Measurements from ENCODE around the gene BOC.
"Not testable (repeated sequence)": the region's sequence is repeated elsewhere in the genome, so short reads cannot be mapped to it uniquely, and the experiment has no call there.

BOC gene, protein sequence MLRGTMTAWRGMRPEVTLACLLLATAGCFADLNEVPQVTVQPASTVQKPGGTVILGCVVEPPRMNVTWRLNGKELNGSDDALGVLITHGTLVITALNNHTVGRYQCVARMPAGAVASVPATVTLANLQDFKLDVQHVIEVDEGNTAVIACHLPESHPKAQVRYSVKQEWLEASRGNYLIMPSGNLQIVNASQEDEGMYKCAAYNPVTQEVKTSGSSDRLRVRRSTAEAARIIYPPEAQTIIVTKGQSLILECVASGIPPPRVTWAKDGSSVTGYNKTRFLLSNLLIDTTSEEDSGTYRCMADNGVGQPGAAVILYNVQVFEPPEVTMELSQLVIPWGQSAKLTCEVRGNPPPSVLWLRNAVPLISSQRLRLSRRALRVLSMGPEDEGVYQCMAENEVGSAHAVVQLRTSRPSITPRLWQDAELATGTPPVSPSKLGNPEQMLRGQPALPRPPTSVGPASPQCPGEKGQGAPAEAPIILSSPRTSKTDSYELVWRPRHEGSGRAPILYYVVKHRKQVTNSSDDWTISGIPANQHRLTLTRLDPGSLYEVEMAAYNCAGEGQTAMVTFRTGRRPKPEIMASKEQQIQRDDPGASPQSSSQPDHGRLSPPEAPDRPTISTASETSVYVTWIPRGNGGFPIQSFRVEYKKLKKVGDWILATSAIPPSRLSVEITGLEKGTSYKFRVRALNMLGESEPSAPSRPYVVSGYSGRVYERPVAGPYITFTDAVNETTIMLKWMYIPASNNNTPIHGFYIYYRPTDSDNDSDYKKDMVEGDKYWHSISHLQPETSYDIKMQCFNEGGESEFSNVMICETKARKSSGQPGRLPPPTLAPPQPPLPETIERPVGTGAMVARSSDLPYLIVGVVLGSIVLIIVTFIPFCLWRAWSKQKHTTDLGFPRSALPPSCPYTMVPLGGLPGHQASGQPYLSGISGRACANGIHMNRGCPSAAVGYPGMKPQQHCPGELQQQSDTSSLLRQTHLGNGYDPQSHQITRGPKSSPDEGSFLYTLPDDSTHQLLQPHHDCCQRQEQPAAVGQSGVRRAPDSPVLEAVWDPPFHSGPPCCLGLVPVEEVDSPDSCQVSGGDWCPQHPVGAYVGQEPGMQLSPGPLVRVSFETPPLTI

DNA sequence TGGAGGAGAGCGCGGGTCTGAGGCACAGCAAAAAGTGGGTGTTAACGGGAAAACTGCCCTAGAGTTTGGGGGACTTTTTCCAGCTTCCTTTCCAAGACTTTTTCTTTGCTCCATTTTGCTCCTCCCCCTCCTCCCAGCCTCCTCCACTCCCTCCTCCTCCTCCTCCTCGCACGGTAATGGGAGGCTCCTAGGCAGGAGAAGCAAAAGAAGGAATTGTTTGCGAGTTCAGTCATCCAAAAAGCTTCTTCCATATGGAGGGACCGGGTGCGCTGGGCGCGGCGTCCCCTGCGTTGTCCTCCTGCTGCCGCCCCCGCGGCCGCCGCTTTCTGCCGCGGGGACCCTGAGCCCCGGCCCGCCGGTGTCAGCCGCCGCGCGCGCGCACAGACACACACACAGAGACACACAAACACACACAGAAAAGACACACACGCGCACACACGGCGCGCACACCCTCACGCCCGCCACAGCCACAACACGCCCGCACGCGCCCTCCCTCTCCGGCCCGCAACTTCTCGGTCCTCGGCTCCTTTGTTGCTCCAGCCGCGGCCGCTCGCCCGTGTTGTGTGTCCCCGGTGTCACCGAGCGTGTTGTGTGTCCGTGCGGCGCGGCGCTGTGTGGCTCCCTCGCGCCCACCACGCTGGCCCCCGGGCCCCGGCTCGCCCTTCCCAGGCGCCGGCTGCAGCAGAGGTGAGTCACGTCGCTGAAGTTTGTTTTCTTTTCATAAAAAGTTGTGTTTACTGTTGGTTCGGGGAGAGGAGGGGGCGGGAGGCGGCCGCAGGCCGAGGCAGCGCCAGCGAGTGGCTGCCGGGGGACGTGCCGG is at the start of gene BOC:
TSS of gene BOC (plus strand) at position 228 of the 820 bp plus-strand sequence. CDS start 38,246 bp downstream, outside the sequence.
- H3K27me3 Mint-ChIP-seq = peaks cover 89% of the 10 kb centered on the region
- peak within 1 kb of the TSS; percentile 75 for H3K4me3 Mint-ChIP-seq
- H3K4me1 Mint-ChIP-seq (ENCODE audit: low read depth) = peaks cover 14% of the 10 kb centered on the region
- no peak within 1 kb of the TSS for H3K27ac Mint-ChIP-seq
- DNase-seq = no peak
- no peaks in the 10 kb centered on the region for H3K9me3 Mint-ChIP-seq
- no peaks in the 10 kb centered on the region for H3K36me3 Mint-ChIP-seq (ENCODE audit: low read depth)

DNA sequence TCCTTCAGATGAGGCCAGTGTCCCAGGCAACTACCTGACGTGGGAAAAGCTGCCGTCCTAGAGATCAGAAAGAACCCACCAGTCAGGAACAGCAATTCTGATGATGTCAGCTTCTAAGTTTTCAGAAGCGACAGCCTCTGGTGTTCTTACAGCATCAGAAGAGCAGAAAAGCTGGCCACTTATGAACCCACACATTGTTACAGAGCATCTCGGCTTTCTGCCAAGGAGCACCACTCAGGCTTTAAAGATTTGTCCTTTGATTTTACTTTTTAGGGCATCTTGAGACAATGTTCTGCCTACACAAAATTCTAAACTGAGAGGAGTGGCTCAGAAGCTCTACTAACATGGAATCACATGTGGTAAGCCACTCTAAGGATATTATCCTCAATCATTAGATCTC is 49.7 kb upstream of the BOC start:
- H3K27ac Mint-ChIP-seq = no peak overlapping the region
- H3K4me3 Mint-ChIP-seq = no peak overlapping the region
- H3K4me1 Mint-ChIP-seq (ENCODE audit: low read depth) = no peaks in the 10 kb centered on the region
- DNase-seq = no peak
- H3K36me3 Mint-ChIP-seq (ENCODE audit: low read depth) = no peaks in the 10 kb centered on the region
- no peaks in the 10 kb centered on the region for H3K27me3 Mint-ChIP-seq
- no peaks in the 10 kb centered on the region for H3K9me3 Mint-ChIP-seq

DNA sequence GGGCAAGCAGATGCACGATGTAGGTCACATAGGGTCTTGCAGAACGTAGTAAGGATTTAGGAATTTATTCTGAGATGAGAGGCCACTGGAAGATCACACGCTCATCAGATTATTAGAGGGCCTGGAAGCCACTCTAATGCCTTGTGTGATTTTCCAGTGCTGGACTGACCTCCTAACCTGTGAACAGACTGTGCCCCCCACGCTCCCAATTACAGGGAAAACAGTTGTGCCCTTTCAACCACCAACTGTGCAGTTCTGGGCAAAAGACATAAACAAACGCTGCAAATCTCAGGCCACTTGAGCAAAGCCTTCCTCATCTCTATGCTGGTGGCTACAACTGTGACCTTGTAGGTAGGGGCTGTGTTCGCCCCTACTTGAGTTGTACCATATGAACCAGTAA is 48.2 kb upstream of the BOC start:
- no peaks in the 10 kb centered on the region for H3K4me1 Mint-ChIP-seq (ENCODE audit: low read depth)

DNA sequence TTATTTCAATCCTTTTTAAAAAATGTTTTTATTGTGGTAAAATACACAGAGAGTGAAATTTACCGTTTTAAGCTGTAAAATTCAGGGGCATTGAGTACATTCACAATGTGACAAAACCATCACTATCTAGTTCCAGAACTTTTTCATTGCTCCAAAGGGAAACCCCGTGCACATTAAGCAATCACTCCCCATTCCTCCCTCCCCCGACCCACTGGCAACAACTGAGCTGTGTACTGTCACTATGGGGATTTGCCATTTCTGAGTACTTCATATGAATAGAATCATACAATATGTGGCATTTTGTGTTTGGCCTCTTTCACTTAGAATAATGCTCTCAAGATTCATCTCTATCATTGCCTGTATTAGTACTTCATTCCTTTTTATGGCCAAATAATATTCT is 45.5 kb upstream of the BOC start:
- H3K27ac Mint-ChIP-seq = no peak overlapping the region
- no peak overlapping the region for H3K4me3 Mint-ChIP-seq
- no peaks in the 10 kb centered on the region for H3K27me3 Mint-ChIP-seq
- H3K9me3 Mint-ChIP-seq = no peaks in the 10 kb centered on the region
- H3K36me3 Mint-ChIP-seq (ENCODE audit: low read depth) = no peaks in the 10 kb centered on the region
- no peak for DNase-seq
- peaks cover 4% of the 10 kb centered on the region for H3K4me1 Mint-ChIP-seq (ENCODE audit: low read depth)

More for the DNA sequence above, 48.2 kb upstream of the BOC start:
- Mint-ChIP-seq H3K27me3 (no peaks in the 10 kb centered on the region), H3K36me3 (ENCODE audit: low read depth) (no peaks in the 10 kb centered on the region), H3K27ac (no peak overlapping the region), H3K4me3 (no peak overlapping the region), H3K9me3 (no peaks in the 10 kb centered on the region)
- no peak for DNase-seq

DNA sequence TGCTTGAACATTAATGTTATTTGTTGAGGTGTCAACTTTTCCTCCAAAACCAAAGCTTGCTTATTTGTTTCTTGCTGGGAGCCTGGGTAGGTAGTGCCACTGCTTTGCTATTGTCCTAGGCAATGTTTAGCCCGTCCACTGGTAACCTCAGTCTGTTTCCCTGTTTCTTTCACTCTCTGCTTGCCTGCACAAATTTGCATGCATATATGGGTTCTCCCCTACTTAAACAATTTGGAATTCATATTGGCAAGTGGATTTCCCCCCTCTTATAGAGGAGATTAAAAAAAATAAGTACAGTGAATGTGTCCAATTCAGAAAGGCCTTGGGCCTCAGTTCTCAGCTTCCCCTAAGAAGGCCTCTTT is 45.0 kb upstream of the BOC start:
- Mint-ChIP-seq H3K4me3 (no peak overlapping the region), H3K4me1 (ENCODE audit: low read depth) (peaks cover 4% of the 10 kb centered on the region), H3K36me3 (ENCODE audit: low read depth) (no peaks in the 10 kb centered on the region), H3K27ac (no peak overlapping the region), H3K9me3 (no peaks in the 10 kb centered on the region), H3K27me3 (no peaks in the 10 kb centered on the region)
- no peak for DNase-seq

DNA sequence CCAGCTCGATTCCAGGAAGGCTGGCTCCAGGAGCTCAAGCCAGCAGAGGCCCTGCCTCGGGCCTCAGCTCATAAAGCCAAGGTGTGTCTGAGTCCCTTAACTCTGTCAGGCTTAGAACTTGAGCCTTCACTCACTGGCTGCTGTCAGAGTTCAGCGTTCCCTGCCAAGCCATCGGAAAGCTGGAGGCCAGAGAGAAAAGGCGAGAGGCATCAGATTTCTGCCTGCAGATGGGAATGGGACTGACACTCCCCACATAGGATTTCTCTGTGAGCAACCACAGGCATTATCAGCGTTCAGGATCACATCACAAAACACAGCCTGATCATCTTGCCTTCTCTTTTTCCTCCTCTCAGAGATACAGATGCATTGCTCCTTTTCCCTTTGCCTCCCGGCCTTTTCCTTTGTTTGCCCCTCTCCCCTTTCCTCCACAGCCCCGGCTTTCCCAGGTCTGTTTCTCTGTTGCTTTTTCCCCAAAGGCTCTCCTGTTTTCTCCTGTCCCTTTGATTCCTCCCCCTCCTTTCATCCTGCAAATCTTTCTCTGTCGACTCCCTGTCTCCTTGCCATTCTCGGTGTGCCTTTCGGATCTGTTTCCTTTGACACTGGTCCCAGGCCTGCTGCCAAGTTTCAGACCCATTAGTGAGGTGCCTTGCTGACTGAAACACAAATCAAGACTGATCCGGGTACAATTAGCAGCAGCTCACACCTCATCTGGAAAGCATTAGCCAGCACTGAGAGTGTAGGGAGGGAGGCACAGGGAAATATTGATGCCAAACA is 44.5 kb upstream of the BOC start:
- Mint-ChIP-seq H3K36me3 (ENCODE audit: low read depth) (no peaks in the 10 kb centered on the region), H3K9me3 (no peaks in the 10 kb centered on the region), H3K27me3 (no peaks in the 10 kb centered on the region), H3K4me3 (no peak overlapping the region), H3K4me1 (ENCODE audit: low read depth) (peaks cover 4% of the 10 kb centered on the region), H3K27ac (no peak overlapping the region)
- no peak for DNase-seq

DNA sequence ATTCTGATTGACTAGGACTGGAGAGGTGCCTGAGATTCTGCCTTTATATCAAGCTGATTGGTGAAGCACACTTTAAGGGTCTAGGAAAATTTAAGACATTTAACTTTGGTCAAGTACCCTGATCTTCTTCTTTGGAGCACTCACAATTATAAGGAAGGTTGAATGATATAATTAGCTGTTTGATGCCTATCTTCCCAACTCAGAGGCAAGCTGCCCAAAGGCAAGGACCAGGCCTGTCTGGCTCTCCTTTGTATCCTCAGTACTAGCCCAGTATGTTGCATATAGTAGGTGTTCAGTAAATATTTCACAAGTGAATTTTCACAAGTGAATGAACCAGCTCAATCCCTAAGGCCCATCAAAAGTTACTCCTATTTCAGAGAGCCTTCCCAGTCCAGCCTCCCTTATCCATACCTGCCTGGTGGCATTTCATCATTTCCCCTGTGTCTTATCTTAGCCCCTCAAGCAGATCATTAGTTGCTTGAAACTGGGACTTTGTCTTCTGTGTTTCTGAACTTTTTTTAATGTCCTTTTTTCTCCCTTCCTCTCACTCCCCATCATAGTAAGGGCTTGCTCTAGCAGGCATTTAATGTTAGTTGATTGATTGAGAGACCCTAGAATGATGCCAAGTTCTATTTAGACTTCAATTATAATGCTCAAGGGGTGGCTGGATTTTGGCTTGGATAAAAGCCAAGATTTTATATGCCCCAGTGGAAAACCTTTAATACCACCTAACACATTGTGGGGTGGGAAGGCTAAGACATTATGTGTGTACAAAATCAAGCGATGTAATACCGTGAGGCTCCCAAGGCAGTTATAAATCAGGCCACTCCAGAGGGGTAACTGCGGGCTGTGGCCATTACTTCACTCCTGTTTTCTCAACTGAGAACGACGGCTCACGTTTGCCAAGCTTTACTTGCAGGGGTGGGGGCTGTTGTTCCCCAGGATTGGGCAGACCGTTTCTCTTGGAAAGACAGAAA is 43.2 kb upstream of the BOC start:
- Mint-ChIP-seq H3K4me1 (ENCODE audit: low read depth) (peaks cover 4% of the 10 kb centered on the region), H3K27me3 (no peaks in the 10 kb centered on the region), H3K4me3 (no peak overlapping the region), H3K36me3 (ENCODE audit: low read depth) (no peaks in the 10 kb centered on the region), H3K9me3 (no peaks in the 10 kb centered on the region), H3K27ac (no peak overlapping the region)
- DNase-seq = no peak

DNA sequence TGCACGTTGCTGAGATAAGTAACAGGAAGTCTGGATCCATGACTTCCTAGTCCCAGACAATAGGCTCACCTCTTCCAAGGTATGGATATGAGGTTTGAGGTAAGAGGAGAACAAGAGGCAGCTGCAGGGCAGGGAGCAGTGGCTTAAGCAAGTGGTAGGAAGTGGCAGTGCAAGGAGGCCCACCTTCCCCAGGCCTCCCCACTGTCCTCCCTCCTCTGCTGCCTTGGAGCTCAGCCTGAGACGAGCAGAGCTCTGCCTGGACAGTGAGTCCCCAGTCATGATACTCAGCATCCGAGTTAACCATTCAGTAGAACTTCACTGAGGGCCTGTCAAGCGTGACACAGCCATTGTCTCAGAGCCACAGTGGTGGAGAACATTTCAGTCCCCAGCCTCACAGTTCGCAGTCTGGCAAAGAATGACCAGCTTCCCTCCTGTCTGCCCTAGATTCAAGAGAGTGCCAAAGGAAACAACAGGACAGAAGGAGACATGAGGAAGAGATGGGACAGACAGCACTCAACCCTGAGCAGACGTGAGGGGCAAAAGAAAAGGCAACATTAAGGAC is 41.4 kb upstream of the BOC start:
- no peaks in the 10 kb centered on the region for H3K27me3 Mint-ChIP-seq
- H3K4me3 Mint-ChIP-seq = no peak overlapping the region
- peaks cover 4% of the 10 kb centered on the region for H3K4me1 Mint-ChIP-seq (ENCODE audit: low read depth)
- H3K9me3 Mint-ChIP-seq = no peaks in the 10 kb centered on the region
- no peak overlapping the region for H3K27ac Mint-ChIP-seq
- H3K36me3 Mint-ChIP-seq (ENCODE audit: low read depth) = no peaks in the 10 kb centered on the region
- DNase-seq = no peak

DNA sequence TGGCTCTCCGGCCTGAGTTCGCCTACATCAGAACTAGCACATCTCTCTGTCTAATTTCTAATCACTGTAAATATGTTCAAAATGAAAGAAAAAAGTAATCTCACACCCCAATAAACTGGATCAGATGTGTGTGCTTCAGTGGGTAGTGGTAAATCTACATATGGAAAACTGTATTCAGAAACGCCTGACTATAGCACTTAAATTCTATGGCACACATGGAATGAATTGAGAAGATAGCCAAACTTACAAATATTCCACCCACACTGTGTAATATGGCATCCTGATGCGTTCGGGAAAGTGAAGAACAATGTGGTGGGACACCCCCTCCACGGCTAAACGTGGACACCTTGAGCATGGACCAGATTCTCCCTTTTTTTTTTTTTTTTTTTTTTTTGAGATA is 40.6 kb upstream of the BOC start:
- H3K27ac Mint-ChIP-seq = no peak overlapping the region
- no peak overlapping the region for H3K4me3 Mint-ChIP-seq
- H3K36me3 Mint-ChIP-seq (ENCODE audit: low read depth) = no peaks in the 10 kb centered on the region

DNA sequence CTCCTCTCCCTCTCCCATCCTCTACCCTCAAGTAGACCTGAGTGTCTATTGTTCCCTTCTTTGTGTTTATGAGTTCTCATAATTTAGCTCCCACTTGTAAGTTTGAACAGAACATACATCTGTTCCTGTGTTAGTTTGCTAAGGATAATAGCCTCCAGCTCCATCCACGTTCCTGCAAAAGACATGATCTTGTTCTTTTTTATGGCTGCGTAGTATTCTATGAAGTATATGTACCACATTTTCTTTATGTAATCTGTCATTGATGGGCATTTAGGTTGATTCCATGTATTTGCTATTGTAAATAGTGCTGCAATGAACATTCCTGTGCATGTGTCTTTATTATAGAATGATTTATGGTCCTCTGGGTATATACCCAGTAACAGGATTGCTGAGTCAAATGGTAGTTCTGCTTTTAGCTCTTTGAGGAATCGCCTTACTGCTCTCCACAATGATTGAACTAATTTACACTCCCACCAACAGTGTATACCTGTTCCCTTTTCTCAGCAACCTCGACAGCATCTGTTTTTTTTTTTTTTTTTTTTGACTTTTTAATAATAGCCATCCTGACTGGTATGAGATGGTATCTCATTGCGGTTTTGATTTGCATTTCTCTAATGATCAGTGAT is 39.6 kb upstream of the BOC start:
- H3K4me3 Mint-ChIP-seq; DNase-seq; H3K27ac Mint-ChIP-seq; H3K27me3 Mint-ChIP-seq; H3K36me3 Mint-ChIP-seq (ENCODE audit: low read depth); H3K9me3 Mint-ChIP-seq; H3K4me1 Mint-ChIP-seq (ENCODE audit: low read depth): not testable (repeated sequence)

More for the DNA sequence above, 40.6 kb upstream of the BOC start:
- H3K4me1 Mint-ChIP-seq (ENCODE audit: low read depth) = peaks cover 4% of the 10 kb centered on the region
- no peaks in the 10 kb centered on the region for H3K27me3 Mint-ChIP-seq
- DNase-seq = no peak
- no peaks in the 10 kb centered on the region for H3K9me3 Mint-ChIP-seq

DNA sequence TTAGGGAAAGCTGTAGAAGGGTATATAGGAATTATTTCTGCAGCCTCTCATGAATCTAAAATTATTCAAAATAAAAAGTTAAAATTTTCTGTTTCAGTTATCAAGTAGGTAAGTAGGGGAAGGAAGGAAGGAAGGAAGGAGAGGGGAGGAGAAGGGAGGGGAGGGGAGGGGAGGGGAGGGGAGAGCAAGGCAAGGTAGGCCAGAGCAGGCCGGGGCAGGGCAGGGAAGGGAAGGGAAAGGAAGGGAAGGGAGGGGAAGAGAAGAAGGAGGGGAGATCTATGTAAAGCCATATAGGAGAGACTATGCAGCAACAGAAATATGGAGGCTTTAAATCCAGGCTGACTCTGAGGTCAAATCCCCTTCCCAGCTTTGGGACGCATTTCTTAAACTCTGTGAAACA is 38.3 kb upstream of the BOC start:
- no peak overlapping the region for H3K4me3 Mint-ChIP-seq
- H3K27ac Mint-ChIP-seq = no peak overlapping the region
- H3K9me3 Mint-ChIP-seq = no peaks in the 10 kb centered on the region
- no peaks in the 10 kb centered on the region for H3K27me3 Mint-ChIP-seq
- H3K36me3 Mint-ChIP-seq (ENCODE audit: low read depth) = no peaks in the 10 kb centered on the region
- no peak for DNase-seq
- H3K4me1 Mint-ChIP-seq (ENCODE audit: low read depth) = peaks cover 4% of the 10 kb centered on the region

DNA sequence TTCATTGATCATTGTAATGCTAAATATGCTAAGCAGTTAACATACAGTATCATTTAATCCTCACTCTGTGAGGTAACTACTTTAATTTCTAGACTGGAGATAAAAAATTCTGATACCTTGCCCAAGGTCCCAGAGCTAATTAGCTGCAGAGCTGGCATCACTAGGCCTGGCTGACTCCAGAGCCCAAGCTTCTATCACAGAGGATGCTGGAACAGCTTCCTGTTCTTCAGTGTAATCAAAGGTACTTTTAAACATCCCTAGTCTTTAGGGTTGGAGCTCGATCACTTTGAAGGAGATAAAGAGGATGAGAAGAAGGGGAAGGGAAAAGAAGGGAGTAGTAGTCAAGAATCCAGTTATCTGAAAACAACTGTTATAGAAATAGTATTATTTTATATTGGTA is 37.1 kb upstream of the BOC start:
- no peaks in the 10 kb centered on the region for H3K27me3 Mint-ChIP-seq
- no peaks in the 10 kb centered on the region for H3K9me3 Mint-ChIP-seq
- DNase-seq = no peak
- peaks cover 3% of the 10 kb centered on the region for H3K4me1 Mint-ChIP-seq (ENCODE audit: low read depth)
- no peak overlapping the region for H3K4me3 Mint-ChIP-seq
- no peak overlapping the region for H3K27ac Mint-ChIP-seq
- H3K36me3 Mint-ChIP-seq (ENCODE audit: low read depth) = no peaks in the 10 kb centered on the region
